ENCODE measurements around the gene GLYATL3.
"Not testable (repeated sequence)": the region's sequence is repeated elsewhere in the genome, so short reads cannot be mapped to it uniquely, and the experiment has no call there.

The GLYATL3 gene

DNA sequence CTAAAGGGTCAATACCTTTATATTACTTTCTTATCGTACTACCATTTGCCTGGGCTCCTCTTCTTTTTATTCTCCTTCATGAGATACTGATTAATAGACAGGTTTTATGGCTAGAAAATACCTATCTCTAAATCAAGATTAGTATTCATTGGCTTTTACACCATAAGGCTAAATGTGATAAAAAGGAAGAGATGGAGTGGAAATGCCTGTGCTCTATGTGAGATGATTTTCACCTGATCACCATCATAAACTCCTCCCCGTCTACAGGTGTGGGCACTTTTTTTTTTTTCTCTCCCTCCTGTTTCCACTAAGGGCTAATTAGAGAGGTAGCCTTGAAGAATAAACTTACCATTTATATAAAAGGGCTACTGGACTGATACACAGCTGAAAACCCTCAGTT is at the start of gene GLYATL3:
GLYATL3 (plus strand) TSS at position 301 of the 400 bp plus-strand sequence. CDS start 12,068 bp downstream, outside the sequence.
- no peak for DNase-seq (ENCODE audit: low spot score)

DNA sequence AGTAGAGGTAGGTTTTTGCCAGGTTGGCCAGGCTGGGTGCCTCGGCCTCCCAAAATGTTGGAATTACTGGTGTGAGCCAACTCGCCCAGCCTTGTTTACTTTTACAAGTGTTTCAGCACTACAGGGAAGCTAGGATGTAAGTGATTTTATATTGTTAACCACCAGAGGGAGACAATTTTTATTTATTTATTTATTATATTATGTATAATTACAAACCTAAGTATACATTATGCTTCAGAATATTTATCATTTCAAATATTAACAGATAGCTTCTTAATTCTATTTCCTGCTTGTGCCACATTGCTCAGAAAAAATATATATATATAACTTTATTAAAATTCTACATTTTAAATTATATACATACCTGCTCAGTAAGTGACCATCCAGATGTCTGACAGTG is 46.5 kb upstream of the GLYATL3 start:
- DNase-seq (ENCODE audit: low spot score): peak; percentile 15

DNA sequence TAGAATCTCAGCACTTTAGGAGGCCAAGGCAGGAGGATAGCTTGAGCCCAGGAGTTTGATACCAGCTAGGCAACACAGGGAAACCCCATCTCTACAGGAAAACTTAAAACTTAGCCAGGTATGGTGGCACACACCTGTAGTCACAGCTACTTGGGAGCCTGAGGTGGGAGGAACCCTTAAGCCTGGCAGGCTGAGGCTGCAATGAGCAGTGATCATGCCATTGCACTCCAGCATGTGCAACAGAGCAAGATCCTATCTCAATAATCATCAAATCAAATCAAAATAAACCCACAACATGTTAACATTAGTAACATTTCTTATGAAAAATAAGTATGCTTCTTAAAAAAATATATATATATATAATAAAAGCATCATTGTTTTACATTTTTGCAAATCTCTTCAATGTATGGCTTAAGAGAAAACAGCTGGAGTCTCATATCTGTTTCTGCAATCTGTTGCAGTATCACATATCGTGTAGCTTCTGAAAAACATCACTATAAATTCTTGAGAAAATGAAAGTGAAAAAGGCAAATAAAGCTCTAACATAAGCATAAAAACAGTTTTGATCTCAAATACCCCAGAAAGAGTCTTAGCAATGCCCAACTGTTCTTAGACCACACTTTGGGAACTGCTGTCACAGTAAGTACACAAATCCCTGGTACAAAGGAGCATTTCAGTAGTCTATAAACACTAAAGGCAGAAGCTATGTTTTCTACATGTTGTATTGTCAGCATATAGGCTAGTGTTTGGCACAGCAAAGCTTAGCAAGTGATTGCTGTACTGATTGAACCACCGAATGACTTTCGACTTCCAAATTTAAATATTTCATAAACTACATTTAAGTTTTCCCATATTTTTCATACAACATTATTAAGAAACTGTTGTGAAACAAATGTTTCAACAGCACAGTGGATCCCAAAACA is 44.7 kb upstream of the GLYATL3 start:
- DNase-seq (ENCODE audit: low spot score): no peak

DNA sequence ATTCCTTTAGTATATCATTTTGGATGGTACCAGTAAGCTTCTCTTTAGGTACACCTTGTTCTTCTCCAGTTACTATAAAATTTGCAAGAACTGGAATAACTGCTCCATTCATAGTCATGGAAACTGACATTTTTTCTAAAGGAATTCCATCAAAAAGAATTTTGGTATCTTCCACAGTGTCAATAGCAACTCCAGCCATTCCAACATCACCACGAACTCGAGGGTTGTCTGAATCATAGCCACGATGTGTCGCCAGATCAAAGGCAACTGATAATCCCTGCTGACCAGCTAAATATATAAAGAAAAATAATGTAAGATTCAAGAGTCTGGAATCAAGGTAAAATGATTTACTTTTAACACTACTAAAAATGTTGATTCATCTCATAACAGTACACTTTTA is 42.0 kb upstream of the GLYATL3 start:
- no peak for DNase-seq (ENCODE audit: low spot score)

DNA sequence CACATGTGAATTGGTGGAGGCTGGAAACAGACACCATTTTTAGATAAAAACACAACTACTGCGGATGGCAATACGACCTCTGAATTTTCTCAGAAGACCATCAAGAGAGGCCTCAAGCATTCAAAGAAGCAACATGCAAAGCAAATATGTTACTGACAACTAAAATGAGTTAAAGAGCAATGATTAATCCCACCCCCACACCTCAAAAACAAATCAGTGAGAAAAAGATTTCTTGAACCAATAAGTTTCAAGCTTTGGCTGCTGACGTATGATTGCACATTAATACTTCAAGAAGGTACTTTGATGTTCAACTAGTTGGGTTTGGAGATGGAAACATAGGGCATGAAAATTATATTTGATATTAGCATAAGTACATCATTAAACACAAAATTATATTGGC is 37.7 kb upstream of the GLYATL3 start:
- DNase-seq (ENCODE audit: low spot score): no peak

DNA sequence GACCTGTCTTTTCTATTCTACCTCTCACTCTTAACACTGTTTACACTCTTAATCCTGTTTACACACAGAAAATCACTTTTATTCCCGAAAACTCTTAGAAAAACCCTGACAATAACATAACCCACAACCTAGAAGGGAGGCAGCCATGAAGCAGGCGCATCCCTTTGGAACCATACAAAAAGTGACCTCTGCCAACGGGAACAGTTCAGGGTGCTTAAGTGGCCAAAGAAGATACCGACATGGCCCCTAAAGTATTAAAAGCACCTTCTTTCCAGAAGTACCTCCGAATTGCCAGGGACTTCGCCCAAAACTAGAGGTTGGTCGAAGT is 37.2 kb upstream of the GLYATL3 start:
- no peak for DNase-seq (ENCODE audit: low spot score)

DNA sequence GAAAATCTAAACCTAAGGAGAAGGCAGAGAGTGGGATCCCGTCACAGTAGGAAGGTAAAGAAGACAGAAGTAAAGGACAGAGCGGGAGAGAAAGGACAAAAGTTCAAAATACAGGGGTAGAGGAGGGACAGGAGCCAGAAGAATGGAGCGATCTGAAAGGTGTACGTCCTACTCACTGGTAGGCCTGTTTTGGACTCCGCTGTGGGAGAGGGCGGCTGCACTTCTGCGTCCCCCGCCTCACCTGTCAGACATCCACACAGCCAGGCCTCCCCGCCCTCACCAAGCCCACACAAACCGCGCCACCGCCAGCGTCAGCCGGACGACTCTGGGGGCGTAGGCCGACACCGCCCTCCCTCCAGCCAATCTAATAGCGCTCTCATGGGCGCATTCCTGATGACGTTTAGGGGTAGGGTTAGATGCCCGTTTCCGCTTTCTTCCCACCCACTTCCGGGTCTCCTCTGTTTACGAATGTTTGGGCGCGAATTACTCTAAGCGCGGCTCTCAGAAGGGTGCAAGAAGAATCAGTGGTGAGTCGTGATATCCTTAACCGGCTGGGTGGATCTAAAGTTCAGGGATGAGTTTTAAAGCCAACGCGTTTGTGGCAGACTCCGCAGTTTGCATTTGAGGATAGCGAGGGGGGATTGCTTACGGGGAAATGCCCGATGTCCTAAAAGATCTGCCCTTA is 36.7 kb upstream of the GLYATL3 start, which contains the start of the genes CENPQ and MMUT:
CENPQ (plus strand) TSS at position 444 of the 685 bp plus-strand sequence. CDS start 6,807 bp downstream, outside the sequence.
MMUT (minus strand) TSS at position 327 of the 685 bp plus-strand sequence. CDS start 3,787 bp downstream, outside the sequence.
- peak; percentile 91 for DNase-seq (ENCODE audit: low spot score)

DNA sequence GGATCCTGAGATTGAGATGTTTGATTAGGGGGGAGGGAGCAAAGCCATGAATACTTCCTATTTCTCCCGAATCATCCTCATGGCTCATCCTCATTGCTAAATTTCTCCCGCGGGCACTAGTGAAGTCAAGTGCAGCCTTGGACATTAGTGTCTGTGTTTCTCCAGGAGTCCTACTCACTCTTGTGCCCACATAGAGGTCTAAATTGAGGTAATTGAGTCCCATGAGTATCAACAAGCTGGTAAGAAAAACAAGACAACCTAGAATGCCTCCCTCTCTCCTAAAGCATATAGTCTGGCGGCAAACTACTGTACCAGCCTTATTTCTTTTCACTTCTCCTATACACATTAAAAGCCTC is 36.1 kb upstream of the GLYATL3 start:
- DNase-seq (ENCODE audit: low spot score): no peak

DNA sequence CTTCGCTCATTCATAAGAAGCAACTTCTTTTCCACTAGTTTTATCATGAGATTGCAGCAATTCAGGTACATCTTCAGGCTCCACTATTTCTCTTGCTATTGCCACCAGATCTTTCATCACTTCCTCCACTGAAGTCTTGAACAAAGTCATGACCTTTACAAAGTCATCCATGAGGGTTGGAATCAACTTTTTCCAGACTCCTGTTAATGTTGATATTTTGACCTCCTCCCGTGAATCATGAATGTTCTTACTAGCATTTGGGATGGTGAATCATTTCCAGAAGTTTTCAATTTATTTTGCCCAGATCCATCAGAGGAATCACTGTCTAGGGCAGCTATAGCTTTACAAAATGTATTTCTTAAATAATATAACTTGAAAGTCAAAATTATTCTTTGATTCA is 35.0 kb upstream of the GLYATL3 start:
- DNase-seq (ENCODE audit: low spot score): no peak

DNA sequence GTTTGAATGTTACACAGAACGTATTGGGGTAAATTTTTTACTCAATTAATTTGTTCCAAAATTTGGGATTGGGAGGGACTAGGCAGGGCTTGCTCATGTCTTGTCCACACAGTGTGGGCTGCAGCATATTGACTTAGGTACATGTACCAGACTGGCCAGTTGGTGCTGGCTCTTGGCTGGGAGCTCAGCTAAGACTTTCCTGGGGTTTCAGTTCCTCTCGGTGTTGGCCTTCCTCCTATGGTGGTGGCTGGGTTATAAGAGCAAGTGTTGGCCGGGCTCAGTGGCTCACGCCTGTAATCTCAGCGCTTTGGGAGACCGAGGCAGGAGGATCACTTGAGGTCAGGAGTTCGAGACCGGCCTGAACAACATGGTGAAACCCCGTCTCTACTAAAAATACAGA is 31.7 kb upstream of the GLYATL3 start:
- no peak for DNase-seq (ENCODE audit: low spot score)

DNA sequence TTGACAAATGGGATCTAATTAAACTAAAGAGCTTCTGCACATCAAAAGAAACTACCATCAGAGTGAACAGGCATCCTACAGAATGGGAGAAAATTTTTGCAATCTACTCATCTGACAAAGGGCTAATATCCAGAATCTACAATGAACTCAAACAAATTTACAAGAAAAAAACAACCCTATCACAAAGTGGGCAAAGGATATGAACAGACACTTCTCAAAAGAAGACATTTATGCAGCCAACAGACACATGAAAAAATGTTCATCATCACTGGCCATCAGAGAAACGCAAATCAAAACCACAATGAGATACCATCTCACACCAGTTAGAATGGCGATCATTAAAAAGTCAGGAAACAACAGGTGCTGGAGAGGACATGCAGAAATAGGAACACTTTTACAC is 23.2 kb upstream of the GLYATL3 start:
- DNase-seq (ENCODE audit: low spot score): not testable (repeated sequence)

DNA sequence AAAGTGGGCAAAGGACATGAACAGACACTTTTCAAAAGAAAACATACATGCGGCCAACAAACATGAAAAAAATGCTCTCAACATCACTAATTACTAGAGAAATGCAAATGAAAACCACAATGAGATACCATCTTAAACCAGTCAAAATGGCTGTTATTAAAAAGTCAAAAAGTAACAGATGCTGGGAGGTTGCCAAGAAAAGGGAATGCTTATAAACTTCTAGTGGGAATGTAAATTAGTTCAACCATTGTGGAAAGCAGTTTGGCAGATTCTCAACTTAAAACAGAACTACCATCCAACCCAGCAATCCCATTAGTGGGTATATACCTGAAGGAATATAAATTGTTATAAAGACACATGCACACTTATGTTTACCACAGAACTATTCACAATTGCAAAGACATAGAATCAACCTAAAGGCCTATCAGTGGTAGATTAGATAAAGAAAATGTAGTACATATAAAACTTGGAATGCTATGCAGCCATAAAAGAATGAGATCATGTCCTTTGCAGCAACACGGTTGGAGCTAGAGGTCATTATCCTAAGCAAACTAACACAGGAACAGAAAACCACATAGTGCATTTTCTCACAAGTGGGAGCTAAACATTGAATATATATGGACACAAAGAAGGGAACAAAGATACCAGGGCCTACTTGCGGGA is 20.3 kb upstream of the GLYATL3 start:
- DNase-seq (ENCODE audit: low spot score): no peak

DNA sequence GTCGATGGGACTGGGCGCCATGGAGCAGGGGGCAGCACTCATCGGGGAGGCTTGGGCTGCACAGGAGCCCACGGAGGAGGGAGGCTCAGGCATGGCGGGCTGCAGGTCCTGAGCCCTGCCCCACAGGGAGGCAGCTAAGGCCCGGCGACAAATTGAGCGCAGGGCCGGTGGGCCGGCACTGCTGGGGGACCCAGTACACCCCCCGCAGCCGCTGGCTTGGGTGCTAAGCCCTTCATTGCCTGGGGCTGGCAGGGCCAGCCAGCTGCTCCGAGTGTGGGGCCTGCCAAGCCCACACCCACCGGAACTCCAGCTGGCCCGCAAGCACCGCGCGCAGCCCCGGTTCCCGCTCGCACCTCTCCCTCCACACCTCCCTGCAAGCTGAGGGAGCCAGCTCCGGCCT is 17.9 kb upstream of the GLYATL3 start:
- not testable (repeated sequence) for DNase-seq (ENCODE audit: low spot score)

DNA sequence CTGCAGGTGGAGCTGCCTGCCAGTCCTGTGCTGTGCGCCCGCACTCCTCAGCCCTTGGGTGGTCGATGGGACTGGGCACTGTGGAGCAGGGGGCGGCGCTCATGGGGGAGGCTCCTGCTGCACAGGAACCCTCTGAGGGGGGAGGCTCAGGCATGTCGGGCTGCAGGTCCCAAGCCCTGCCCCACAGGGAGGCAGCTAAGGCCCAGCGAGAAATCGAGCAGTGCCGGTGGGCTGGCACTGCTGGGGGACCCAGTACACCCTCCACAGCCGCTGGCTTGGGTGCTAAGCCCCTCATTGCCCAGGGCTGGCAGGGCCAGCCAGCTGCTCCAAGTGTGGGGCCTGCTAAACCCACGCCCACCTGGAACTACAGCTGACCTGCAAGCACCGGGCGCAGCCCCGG is 16.3 kb upstream of the GLYATL3 start:
- not testable (repeated sequence) for DNase-seq (ENCODE audit: low spot score)

DNA sequence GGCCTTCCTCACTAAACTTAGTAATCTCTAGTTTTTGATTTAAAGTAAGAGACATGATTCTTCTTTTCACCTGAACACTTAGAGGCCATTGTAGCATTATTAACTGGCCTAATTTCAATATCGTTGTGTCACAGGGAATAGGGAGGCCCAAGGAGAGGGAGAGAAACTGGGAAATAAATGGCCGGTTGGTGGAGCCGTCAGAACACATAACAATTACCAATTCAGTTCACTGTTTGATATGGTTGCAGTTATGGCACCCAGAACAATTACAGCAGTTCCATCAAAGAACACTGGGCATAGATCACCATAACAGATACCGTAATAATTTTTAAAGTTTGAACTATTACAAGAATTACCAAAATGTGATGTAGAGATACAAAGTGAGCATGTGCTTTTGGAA is 9.1 kb upstream of the GLYATL3 start:
- no peak for DNase-seq (ENCODE audit: low spot score)

DNA sequence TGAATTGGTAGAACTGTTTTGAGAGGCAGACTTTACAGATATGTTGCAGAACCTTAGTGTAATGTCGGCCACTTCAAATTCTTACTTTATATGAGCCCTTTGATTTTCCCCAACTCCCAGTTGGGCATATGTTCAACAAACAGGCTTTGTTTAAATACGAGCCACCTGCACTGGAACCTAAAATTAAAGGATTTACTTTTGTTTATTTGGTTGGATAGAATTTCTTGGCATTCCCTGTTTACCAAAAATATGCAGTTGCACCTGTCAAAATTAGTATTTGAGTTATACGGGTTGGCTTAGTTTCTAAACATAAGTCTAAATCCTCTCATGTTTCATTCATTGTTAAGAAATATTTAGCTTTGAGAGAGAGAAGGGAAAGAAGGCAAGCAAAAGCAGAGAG is 2.4 kb upstream of the GLYATL3 start:
- no peak for DNase-seq (ENCODE audit: low spot score)

DNA sequence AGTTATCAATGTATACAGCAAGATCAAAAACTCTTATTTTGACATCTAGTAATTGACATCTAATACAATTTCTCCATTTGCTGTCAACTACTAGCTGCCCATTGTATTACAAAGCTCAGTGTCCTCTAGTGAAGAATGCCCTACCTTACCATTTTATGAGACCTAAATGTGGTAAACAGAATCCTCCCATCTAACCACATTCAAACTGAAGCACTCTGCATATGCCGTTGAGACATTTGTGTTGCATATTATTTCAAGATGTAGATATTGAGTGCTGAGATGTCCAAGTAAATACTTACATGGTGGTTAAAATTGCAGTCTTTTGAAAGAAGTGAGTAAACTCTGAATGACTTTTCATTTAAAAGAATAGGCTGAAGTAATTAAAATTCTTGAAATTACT is 597 bp upstream of the GLYATL3 start:
- no peak for DNase-seq (ENCODE audit: low spot score)

DNA sequence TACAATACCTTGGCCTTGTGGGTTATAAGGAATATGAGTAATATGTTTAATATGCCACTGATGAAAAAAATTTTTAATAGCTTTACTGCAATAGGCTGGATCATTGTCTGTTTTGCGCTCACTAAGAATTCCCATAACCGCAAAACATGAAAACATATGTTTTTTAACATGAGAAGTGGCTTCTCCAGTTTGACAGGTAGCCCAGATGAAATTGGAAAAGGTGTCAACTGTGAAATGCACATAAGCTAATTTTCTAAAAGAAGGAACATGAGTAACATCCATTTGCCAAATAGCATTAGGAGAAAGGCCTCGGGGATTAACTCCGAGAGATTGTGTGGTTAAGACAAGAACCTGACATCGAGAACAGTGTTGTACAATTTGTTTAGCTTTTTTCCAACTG is 4.9 kb downstream of the GLYATL3 start:
- no peak for DNase-seq (ENCODE audit: low spot score)

DNA sequence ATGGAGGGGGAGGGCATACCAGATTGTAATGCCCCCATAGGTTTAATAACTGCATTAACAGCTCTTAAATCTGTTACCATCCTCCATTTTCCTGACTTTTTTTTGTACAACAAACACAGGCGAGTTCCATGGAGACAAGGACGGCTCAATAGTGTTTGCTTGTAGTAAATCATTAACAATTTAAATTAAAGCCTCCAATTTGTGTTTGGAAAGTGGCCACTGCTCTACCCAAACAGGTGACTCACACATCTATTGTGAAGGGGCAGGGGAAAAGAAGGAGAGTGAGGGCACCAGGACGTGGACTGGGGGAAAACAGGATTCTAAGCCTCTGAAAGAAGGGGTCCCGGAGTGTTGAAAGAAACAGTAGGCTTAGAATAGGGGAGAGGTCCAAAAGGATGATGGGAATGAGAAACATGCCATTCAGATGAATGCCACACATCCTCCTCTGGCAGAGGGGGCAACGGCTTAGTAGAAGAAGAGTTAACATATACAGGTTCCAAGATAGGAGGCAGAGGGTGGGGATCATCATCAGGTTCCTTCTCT is 6.9 kb downstream of the GLYATL3 start:
- no peak for DNase-seq (ENCODE audit: low spot score)

DNA sequence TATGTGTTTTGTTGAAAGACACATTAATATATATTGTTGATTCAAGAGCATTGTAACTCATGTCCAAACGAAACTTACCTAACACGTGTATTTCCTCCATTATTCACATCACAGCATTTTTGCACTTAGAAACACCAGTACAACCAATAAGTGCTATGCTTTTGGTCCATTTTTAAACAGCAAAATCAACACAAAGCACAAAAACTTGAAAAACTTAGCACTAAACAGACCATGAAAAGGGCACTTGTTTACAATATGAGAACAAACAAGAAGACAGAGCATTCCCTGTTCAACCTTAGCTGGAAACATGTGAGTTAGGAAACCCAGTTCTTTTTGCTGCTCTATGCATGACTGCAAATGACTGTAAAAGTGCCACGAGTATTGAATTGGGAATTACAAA is 9.6 kb downstream of the GLYATL3 start:
- DNase-seq (ENCODE audit: low spot score): no peak

DNA sequence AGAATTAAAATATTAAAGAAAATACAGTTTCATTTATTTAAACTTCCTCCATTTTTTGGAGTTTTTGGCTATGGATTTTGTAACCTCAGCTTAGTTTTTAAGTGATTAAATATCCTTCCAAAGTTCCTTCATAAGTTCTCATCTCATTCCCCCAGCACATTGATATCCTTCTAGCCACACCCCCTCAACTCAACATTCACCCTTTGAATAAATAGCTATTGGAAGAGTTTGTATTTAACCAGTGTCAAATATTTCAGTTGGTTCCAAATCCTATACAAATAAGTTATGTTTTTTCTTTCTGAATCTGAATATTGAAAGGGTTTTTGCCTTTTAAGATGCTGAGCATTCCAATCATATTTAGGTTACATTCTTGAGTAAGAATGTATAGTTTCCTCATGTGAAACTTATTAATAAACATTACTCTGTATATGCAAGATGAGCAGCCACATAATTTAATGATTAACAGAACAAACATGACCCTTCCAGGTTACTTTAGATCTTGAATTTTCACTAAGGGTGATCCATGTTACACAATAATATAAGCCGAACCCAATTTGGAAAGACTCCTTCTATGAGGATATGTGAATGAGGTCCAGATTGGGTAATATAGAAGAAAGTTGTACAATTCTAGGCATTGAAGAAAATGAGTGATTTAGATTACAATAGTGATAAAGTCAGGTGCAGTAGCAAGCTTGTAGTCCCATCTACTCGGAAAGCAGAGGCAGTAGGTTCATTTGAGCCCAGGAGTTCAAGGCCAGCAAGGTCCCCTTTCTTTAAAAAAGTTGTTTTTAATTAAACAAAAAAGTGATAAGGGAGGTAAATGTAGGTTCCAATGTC is 13.6 kb downstream of the GLYATL3 start:
- no peak for DNase-seq (ENCODE audit: low spot score)

Measured in kidney capillary endothelial cell (primary cell).